HL-60 (cell line): ENCODE results near the gene RNF175.

Experiments used
- CTCF ChIP-seq: IDR thresholded peaks from one replicate; pipeline ENCODE4 v1.5.1; 2011; ENCODE audit warnings: low read length, control low read depth, inconsistent platforms; ENCODE audit not compliant: insufficient read depth
- GABPA ChIP-seq: IDR thresholded peaks from 2 replicates; pipeline ENCODE4 v1.6.1; 2012; ENCODE audit warnings: low read depth
- POLR2AphosphoS5 ChIP-seq: IDR thresholded peaks from 2 replicates; pipeline ENCODE4 v1.6.1; 2012; ENCODE audit warnings: low read depth
- REST ChIP-seq: IDR thresholded peaks from 2 replicates; pipeline ENCODE4 v1.6.1; 2012; ENCODE audit warnings: low read depth; ENCODE audit not compliant: insufficient replicate concordance
- SPI1 ChIP-seq: IDR thresholded peaks from 2 replicates; pipeline ENCODE4 v1.6.1; 2012; ENCODE audit warnings: low read depth, mild to moderate bottlenecking, borderline replicate concordance

GRCh38 chr4:153780221-153780620 is 20.4 kb upstream of the RNF175 start:
- no peak for TF ChIP-seq CTCF
- TF ChIP-seq REST = no peak
- TF ChIP-seq POLR2AphosphoS5 = no peak
- no peak for TF ChIP-seq GABPA
- TF ChIP-seq SPI1 = no peak
